Panc1 (cell line): ENCODE results near the gene AQP12B. TPM values are rescaled to one million over a fixed set of nuclear protein-coding genes. Genes with fewer than 3 reads are reported as not detected.
"Not testable (repeated sequence)": the region's sequence is repeated elsewhere in the genome, so short reads cannot be mapped to it uniquely, and the experiment has no call there.

Source experiments
- ATAC-seq: fragments of 200-7000 bp; cut with Tn5 transposase; 2 replicates; pipeline ENCODE4 v1.9.1; 2020; ENCODE audit warnings: mild to moderate bottlenecking, moderate library complexity
- Bru-seq: library from RNA; stranded (reverse); fragments of 400-500 nt; gene quantifications from one replicate; lab custom pipeline; 2021; lab: Mats Ljungman, UMichigan
- BruChase-seq, 2 experiments: library from RNA; stranded (reverse); fragments of 400-500 nt; gene quantifications; one replicate each; lab custom pipeline; 2021; lab: Mats Ljungman, UMichigan
- BruUV-seq: library from RNA; stranded (reverse); fragments of 400-500 nt; replicated peaks from 2 replicates; lab custom pipeline; 2021; lab: Mats Ljungman, UMichigan
- CTCF ChIA-PET: fragments of 300-600 bp; sonication (Branson Sonifier 250); formaldehyde crosslinking; loops from one replicate; lab custom pipeline; 2022; ENCODE audit warnings: antibody characterized with exemption; lab: Charles Lee
- POLR2A ChIA-PET: fragments of 300-600 bp; sonication (Branson Sonifier 250); formaldehyde crosslinking; loops from one replicate; lab custom pipeline; 2022; ENCODE audit warnings: antibody characterized with exemption; lab: Charles Lee
- DNase-seq: peaks from one replicate; pipeline ENCODE4 v3.0.0-alpha.2; 2010; ENCODE audit warnings: low read depth, low spot score
- H3K27ac ChIP-seq: 2 replicates; pipeline ENCODE4 v1.5.1; 2011; ENCODE audit warnings: mild to moderate bottlenecking, low read length, inconsistent platforms
- H3K27me3 ChIP-seq: fragments of 200-500 bp; sonication (Bioruptor generic); 2 replicates; pipeline ENCODE4 v1.6.0; 2014; ENCODE audit warnings: low read length, inconsistent platforms; ENCODE audit not compliant: control insufficient read depth, insufficient read depth
- H3K36me3 ChIP-seq: fragments of 200-500 bp; sonication (Bioruptor generic); 2 replicates; pipeline ENCODE4 v1.5.1; 2014; ENCODE audit warnings: inconsistent platforms, mild to moderate bottlenecking, low read length, moderate library complexity; ENCODE audit not compliant: control insufficient read depth, insufficient read depth
- H3K4me1 ChIP-seq: 2 replicates; pipeline ENCODE4 v1.5.1; 2011; ENCODE audit warnings: inconsistent platforms, mild to moderate bottlenecking, low read length, moderate library complexity; ENCODE audit not compliant: control insufficient read depth, insufficient read depth
- H3K4me3 ChIP-seq, 2 experiments: 2 replicates each; pipeline ENCODE4 v1.5.1; 2011 to 2012; ENCODE audit warnings: low read depth in 2 of 2, low read length in 2 of 2, mild to moderate bottlenecking in 2 of 2, inconsistent platforms in 1 of 2, moderate library complexity in 1 of 2
- H3K9me3 ChIP-seq: fragments of 200-500 bp; sonication (Bioruptor generic); 2 replicates; pipeline ENCODE4 v1.5.1; 2014; ENCODE audit warnings: low read depth, mild to moderate bottlenecking, inconsistent platforms, low read length, moderate library complexity; ENCODE audit not compliant: control insufficient read depth, insufficient read depth
- CTCF ChIP-seq: fragments of 450-650 bp; IDR thresholded peaks from 2 replicates; pipeline ENCODE4 v1.5.1; 2017; ENCODE audit warnings: mild to moderate bottlenecking
- POLR2AphosphoS5 ChIP-seq: IDR thresholded peaks from 2 replicates; pipeline ENCODE4 v1.6.1; 2012; ENCODE audit warnings: mild to moderate bottlenecking, low read depth, low read length, moderate library complexity
- REST ChIP-seq, 2 experiments: IDR thresholded peaks; 2 replicates each; pipeline ENCODE4 v1.6.1; 2011 to 2012; ENCODE audit warnings: low read depth in 2 of 2, control low read depth in 1 of 2, low read length in 1 of 2, mild to moderate bottlenecking in 1 of 2, moderate library complexity in 1 of 2; ENCODE audit not compliant: insufficient read depth in 1 of 2
- SIN3A ChIP-seq: IDR thresholded peaks from 2 replicates; pipeline ENCODE4 v1.6.1; 2012; ENCODE audit warnings: low read depth, mild to moderate bottlenecking, low read length, moderate library complexity, borderline replicate concordance; ENCODE audit not compliant: insufficient read depth
- TCF7L2 ChIP-seq: IDR thresholded peaks from 2 replicates; pipeline ENCODE4 v1.6.1; 2011; ENCODE audit warnings: mild to moderate bottlenecking, low read depth, low read length, inconsistent platforms
- in situ Hi-C: cut with HindIII; loops from 2 replicates; pipeline ENCODE4 v1.10.0; 2016; ENCODE audit warnings: low sequenced_read_pairs, low pct_unique_long_range_greater_than_20kb
- intact Hi-C: fragments of 100-400 bp; cut with micrococcal nuclease; formaldehyde crosslinking; loops from one replicate; pipeline ENCODE4 v1.10.0; 2022; ENCODE audit not compliant: unreplicated experiment
- long read RNA-seq: library from polyadenylated mRNA; unstranded; transcript quantifications from one replicate; pipeline ENCODE4 v2.0.0, GENCODE V29; 2021; ENCODE audit not compliant: unreplicated experiment
- polyA plus RNA-seq: library from polyadenylated mRNA; unstranded; fragments of >200 nt; gene quantifications from one replicate; pipeline ENCODE4 v1.2.1, GENCODE V29; 2012; ENCODE audit warnings: missing spikeins; ENCODE audit not compliant: insufficient read length
- total RNA-seq: library from RNA; stranded (reverse); gene quantifications from one replicate; pipeline ENCODE4 v1.2.1, GENCODE V29; 2021; ENCODE audit not compliant: unreplicated experiment

Gene AQP12B
- total RNA-seq (not detected), Bru-seq, nascent RNA (not detected), BruChase-seq, experiment 1, labeled RNA remaining after a 2-hour chase (not detected), BruChase-seq, experiment 2, labeled RNA remaining after a 6-hour chase (not detected)
- polyA plus RNA-seq = not detected
- long read RNA-seq = 0 reads

GRCh38 chr2:240682431-240683224 lies at the start of gene AQP12B:
Gene AQP12B (minus strand): TSS chr2:240682885. CDS start chr2:240682837, 48 bp downstream.
- ATAC-seq = peak; percentile 26; the same call in 1 of the 2 replicates
- H3K27me3 ChIP-seq, H3K36me3 ChIP-seq, BruUV-seq, H3K9me3 ChIP-seq, DNase-seq, intact Hi-C loops, in situ Hi-C loops, H3K4me1 ChIP-seq, H3K27ac ChIP-seq, H3K4me3 ChIP-seq, CTCF ChIA-PET, POLR2A ChIA-PET: not testable (repeated sequence)

GRCh38 chr2:240732184-240732583 lies 49.5 kb upstream of the AQP12B start:
- no peak for DNase-seq
- H3K27me3 ChIP-seq = no peaks in the 10 kb centered on the region
- intact Hi-C loops = no loop called here
- in situ Hi-C loops = no loop called here
- no peak overlapping the region for H3K4me3 ChIP-seq
- H3K9me3 ChIP-seq = no peaks in the 10 kb centered on the region
- no peak for ATAC-seq
- CTCF ChIA-PET = no interaction called here
- POLR2A ChIA-PET = no interaction called here
- H3K4me1 ChIP-seq = no peaks in the 10 kb centered on the region
- TF ChIP-seq CTCF = no peak
- no peak overlapping the region for H3K27ac ChIP-seq
- BruUV-seq = no TSS peak
- no peaks in the 10 kb centered on the region for H3K36me3 ChIP-seq

GRCh38 chr2:240731178-240731545 lies 48.5 kb upstream of the AQP12B start:
- no peaks in the 10 kb centered on the region for H3K27me3 ChIP-seq
- CTCF ChIA-PET = interaction anchor here (0.7 kb wide), 1 partner anchor 89 kb away, joined by 6 read pairs; no protein-coding TSS in a partner anchor

More at GRCh38 chr2:240731178-240731545, 48.5 kb upstream of the AQP12B start:
- Histone ChIP-seq H3K9me3 (no peaks in the 10 kb centered on the region), H3K36me3 (no peaks in the 10 kb centered on the region), H3K27ac (no peak overlapping the region), H3K4me1 (no peaks in the 10 kb centered on the region), H3K4me3 (no peak overlapping the region)
- in situ Hi-C loops = no loop called here
- no TSS peak for BruUV-seq
- POLR2A ChIA-PET = no interaction called here
- intact Hi-C loops = no loop called here
- DNase-seq (no peak), ATAC-seq (no peak)
- TF ChIP-seq POLR2AphosphoS5 (no peak), REST (IDR thresholded peaks at IDR 0.05; ENCODE audit: insufficient read depth in 1 of 2, low read depth in 2 of 2, low read length in 1 of 2) (no peak), TCF7L2 (no peak), SIN3A (no peak), CTCF (no peak)
